Psoas muscle (tissue), 8 donors: ENCODE measurements around the gene CTBP2. TPM values are rescaled to one million over a fixed set of nuclear protein-coding genes. Genes with fewer than 3 reads are reported as not detected.

Source experiments
- ATAC-seq, 4 donors: fragments of 200-7000 bp; cut with Tn5 transposase; one replicate each; pipeline ENCODE4 v1.9.1; 2020; ENCODE audit warnings: moderate library complexity in 3 of 4, mild to moderate bottlenecking in 2 of 4
- DNase-seq, 2 donors: peaks; one replicate each; pipeline ENCODE4 v3.0.0-alpha.2; 2020
- H3K27ac ChIP-seq: fragments of 200-600 bp; one replicate; pipeline ENCODE4 v1.8.0; 2022
- H3K27me3 ChIP-seq, 3 donors: fragments of 200-600 bp in 1 of 3; one replicate each; pipeline versions ENCODE4 v1.6.1 to v1.8.0; 2013 to 2022; ENCODE audit warnings: low read length in 2 of 3, mild to moderate bottlenecking in 2 of 3, moderate library complexity in 1 of 3; ENCODE audit not compliant: insufficient read depth in 3 of 3
- H3K36me3 ChIP-seq, 2 donors: fragments of 200-600 bp in 1 of 2; one replicate each; pipeline versions ENCODE4 v1.6.1 to v1.8.0; 2013 to 2022; ENCODE audit warnings: low read depth in 1 of 2, mild to moderate bottlenecking in 1 of 2, moderate library complexity in 1 of 2; ENCODE audit not compliant: insufficient read depth in 1 of 2
- H3K4me1 ChIP-seq: fragments of 200-600 bp; one replicate; pipeline ENCODE4 v1.8.0; 2022
- H3K4me3 ChIP-seq: fragments of 200-600 bp; one replicate; pipeline ENCODE4 v1.8.0; 2022; ENCODE audit warnings: mild to moderate bottlenecking
- H3K9me3 ChIP-seq: fragments of 200-600 bp; one replicate; pipeline ENCODE4 v1.8.0; 2022
- WGBS, 3 donors: extraction: QIAGEN DNeasy Blood & Tissue Kit; methylation state at CpG; one replicate each; pipeline versions ENCODE4 v1.1.6 to v1.1.7; 2013; 5-methylcytosine and 5-hydroxymethylcytosine counted together
- intact Hi-C, 2 donors: fragments of 100-400 bp; cut with DNase I; formaldehyde crosslinking; loops; one replicate each; pipeline versions ENCODE4 v1.11.0 to v1.14.2; 2022
- polyA plus RNA-seq, 3 donors: library from polyadenylated mRNA; stranded (reverse); fragments of 200-250 nt; gene quantifications; one replicate each; pipeline ENCODE4 v1.2.3, GENCODE V29; 2013
- total RNA-seq, 4 donors: library from RNA; stranded (reverse); fragmentation: NEBNext Ultra II Directional in 2 of 4; extraction: Animal tissue kit (Norgen Biotek cat#: 25700) in 2 of 4; gene quantifications; one replicate each; pipeline versions ENCODE4 v1.2.1 to v1.2.4, GENCODE V29; 2021 to 2023
- TF ChIP-seq, protein P1 (sequence below): fragments of 200-600 bp; IDR thresholded peaks from one replicate; pipeline ENCODE4 v1.8.0; 2022; ENCODE audit warnings: antibody characterized with exemption
- donor health status: healthy with polysubstance abuse.
- donor health status: DM: no; HTN: no; CAD: no; lungs with moderate emphysema.
- donor health status: Bipolar disorder and iron deficiency.
- donor health status: healthy.
- donor health status: DM: yes; HTN: yes; CAD: no.
- donor health status: DM: no; HTN: no; CAD: no.
- donor health status: DM: no; HTN: no; CAD: no.
- donor health status: DM: yes; HTN: yes; CAD: no.

The CTBP2 gene
- total and polyA plus RNA-seq, 7 donors = 14.7 to 49.8 (median 33.0) TPM

DNA sequence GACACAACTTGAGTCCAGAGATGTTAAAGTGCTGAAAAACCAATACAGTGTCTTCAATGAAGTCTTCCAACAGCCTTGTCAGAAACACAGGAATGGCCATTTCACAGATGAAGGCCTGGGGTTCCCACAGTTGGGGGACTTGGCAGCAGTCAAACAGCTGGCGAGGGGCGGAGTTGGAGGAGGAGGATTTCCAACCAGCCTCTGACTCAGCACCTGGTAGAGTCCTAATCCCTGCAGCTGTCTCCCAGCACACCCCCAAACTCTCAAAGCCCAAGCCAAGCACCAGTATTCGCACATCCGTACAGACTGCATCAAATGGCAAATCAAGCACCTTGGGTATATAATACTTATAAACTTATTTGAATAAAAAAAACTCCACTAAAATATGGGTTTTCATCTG lies 28.0 kb downstream of the CTBP2 start:
- Histone ChIP-seq H3K4me3 (no peak overlapping the region), H3K9me3 (no peaks in the 10 kb centered on the region), H3K4me1 (peaks cover 69% of the 10 kb centered on the region), H3K27ac (peak overlapping the region; percentile 98), H3K27me3 (no peaks in the 10 kb centered on the region), H3K36me3 (peaks cover 0 to 7% of the 10 kb centered on the region in 2 donors)
- DNase-seq (no peak), ATAC-seq (peak in 2 of 4 donors; percentile 26 to 53)
- TF ChIP-seq, protein P1, sequence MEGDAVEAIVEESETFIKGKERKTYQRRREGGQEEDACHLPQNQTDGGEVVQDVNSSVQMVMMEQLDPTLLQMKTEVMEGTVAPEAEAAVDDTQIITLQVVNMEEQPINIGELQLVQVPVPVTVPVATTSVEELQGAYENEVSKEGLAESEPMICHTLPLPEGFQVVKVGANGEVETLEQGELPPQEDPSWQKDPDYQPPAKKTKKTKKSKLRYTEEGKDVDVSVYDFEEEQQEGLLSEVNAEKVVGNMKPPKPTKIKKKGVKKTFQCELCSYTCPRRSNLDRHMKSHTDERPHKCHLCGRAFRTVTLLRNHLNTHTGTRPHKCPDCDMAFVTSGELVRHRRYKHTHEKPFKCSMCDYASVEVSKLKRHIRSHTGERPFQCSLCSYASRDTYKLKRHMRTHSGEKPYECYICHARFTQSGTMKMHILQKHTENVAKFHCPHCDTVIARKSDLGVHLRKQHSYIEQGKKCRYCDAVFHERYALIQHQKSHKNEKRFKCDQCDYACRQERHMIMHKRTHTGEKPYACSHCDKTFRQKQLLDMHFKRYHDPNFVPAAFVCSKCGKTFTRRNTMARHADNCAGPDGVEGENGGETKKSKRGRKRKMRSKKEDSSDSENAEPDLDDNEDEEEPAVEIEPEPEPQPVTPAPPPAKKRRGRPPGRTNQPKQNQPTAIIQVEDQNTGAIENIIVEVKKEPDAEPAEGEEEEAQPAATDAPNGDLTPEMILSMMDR = no peak
- intact Hi-C loops = no loop called here
- WGBS, 3 donors = 25 to 58% (median 42%) methylated on average over 4 of the region's 4 CpGs

GRCh38 chr10:125130916-125131315 lies 29.4 kb downstream of the CTBP2 start:
- DNase-seq (no peak), ATAC-seq (no peak)
- Histone ChIP-seq H3K4me1 (peaks cover 70% of the 10 kb centered on the region), H3K27ac (peak overlapping the region; percentile 98), H3K4me3 (no peak overlapping the region), H3K36me3 (peaks cover 0 to 7% of the 10 kb centered on the region in 2 donors), H3K27me3 (no peaks in the 10 kb centered on the region), H3K9me3 (no peaks in the 10 kb centered on the region)
- WGBS, 3 donors = 40 to 80% (median 54%) methylated on average over 15 of the region's 15 CpGs
- intact Hi-C loops = no loop called here
- TF ChIP-seq, protein P1 = no peak

- peak overlapping the region; percentile 98 for H3K27ac ChIP-seq
- DNase-seq = peak in 1 of 2 donors; percentile 69
- no peaks in the 10 kb centered on the region for H3K27me3 ChIP-seq
- peaks cover 77% of the 10 kb centered on the region for H3K4me1 ChIP-seq
- TF ChIP-seq, protein P1 = no peak
- ATAC-seq = peak in 2 of 4 donors; percentile 2 to 17
- H3K36me3 ChIP-seq = peaks cover 0 to 7% of the 10 kb centered on the region in 2 donors
- H3K9me3 ChIP-seq = no peaks in the 10 kb centered on the region
- intact Hi-C loops = no loop called here
- H3K4me3 ChIP-seq = no peak overlapping the region
- 29 to 55% (median 38%) methylated on average over 9 of the region's 9 CpGs for WGBS, 3 donors
These were observed 30.1 kb downstream of the CTBP2 start for GRCh38 chr10:125130260-125130659.

- Histone ChIP-seq H3K36me3 (peaks cover 0 to 7% of the 10 kb centered on the region in 2 donors), H3K9me3 (no peaks in the 10 kb centered on the region), H3K27ac (peak overlapping the region; percentile 98), H3K4me1 (peaks cover 82% of the 10 kb centered on the region), H3K4me3 (no peak overlapping the region), H3K27me3 (no peaks in the 10 kb centered on the region)
- ATAC-seq = no peak
- TF ChIP-seq, protein P1 = no peak
- intact Hi-C loops = no loop called here
- DNase-seq = no peak
- 74 to 83% (median 81%) methylated on average over 3 of the region's 3 CpGs for WGBS, 3 donors
These were observed 31.3 kb downstream of the CTBP2 start for GRCh38 chr10:125129076-125129458.
